ENCODE measurements around the gene FHAD1.

Gene FHAD1

GRCh38 chr1:15218287-15219279 is 28.4 kb upstream of the FHAD1 start:
- DNase-seq, result peak in 1 of 2 experiments; percentile 67

GRCh38 chr1:15219280-15220023 is 27.6 kb upstream of the FHAD1 start:
- no peak for DNase-seq

GRCh38 chr1:15220024-15220392 is 27.0 kb upstream of the FHAD1 start:
- DNase-seq, result no peak

GRCh38 chr1:15220825-15221431 is 26.1 kb upstream of the FHAD1 start:
- DNase-seq, result no peak

GRCh38 chr1:15222653-15223303 is 24.2 kb upstream of the FHAD1 start:
- DNase-seq, result no peak

- DNase-seq, result no peak
These were observed 22.7 kb upstream of the FHAD1 start for GRCh38 chr1:15224259-15224869.

GRCh38 chr1:15224974-15225373 is 22.0 kb upstream of the FHAD1 start:
- DNase-seq, result no peak

GRCh38 chr1:15225461-15225860 is 21.6 kb upstream of the FHAD1 start:
- DNase-seq, result no peak

GRCh38 chr1:15226388-15227255 is 20.4 kb upstream of the FHAD1 start:
- DNase-seq, result no peak

GRCh38 chr1:15229707-15230131 is 17.3 kb upstream of the FHAD1 start:
- no peak for DNase-seq

GRCh38 chr1:15231714-15232201 is 15.3 kb upstream of the FHAD1 start:
- no peak for DNase-seq

- no peak for DNase-seq
These were observed 13.3 kb upstream of the FHAD1 start for GRCh38 chr1:15233689-15234088.

GRCh38 chr1:15236321-15236721 is 10.7 kb upstream of the FHAD1 start:
- no peak for DNase-seq

- no peak for DNase-seq
These were observed 10.3 kb upstream of the FHAD1 start for GRCh38 chr1:15236746-15237145.

GRCh38 chr1:15238789-15239188 is 8.2 kb upstream of the FHAD1 start:
- DNase-seq, result no peak

GRCh38 chr1:15242766-15243165 is 4.3 kb upstream of the FHAD1 start:
- DNase-seq, result no peak

GRCh38 chr1:15243275-15244043 is 3.6 kb upstream of the FHAD1 start:
- DNase-seq, result no peak

- DNase-seq, result no peak
These were observed 2.2 kb upstream of the FHAD1 start for GRCh38 chr1:15244813-15245212.

- DNase-seq, result no peak
These were observed 1.2 kb upstream of the FHAD1 start for GRCh38 chr1:15245593-15246360.

GRCh38 chr1:15248216-15248615 is 1.2 kb downstream of the FHAD1 start:
- DNase-seq, result no peak
